GM12891 (cell line): ENCODE results near the gene RAB3B.

Source experiments
- PAX5 ChIP-seq: IDR thresholded peaks from 2 replicates; pipeline ENCODE4 v1.6.1; 2011; ENCODE audit warnings: low read length, moderate library complexity, mild to moderate bottlenecking; ENCODE audit not compliant: insufficient read depth, severe bottlenecking
- POLR2A ChIP-seq: IDR thresholded peaks from 2 replicates; pipeline ENCODE4 v1.6.1; 2011; ENCODE audit warnings: low read depth, low read length, control low read depth
- POLR2AphosphoS5 ChIP-seq: IDR thresholded peaks from 2 replicates; pipeline ENCODE4 v1.6.1; 2011; ENCODE audit warnings: low read depth, low read length, control low read depth
- POU2F2 ChIP-seq: IDR thresholded peaks from 2 replicates; pipeline ENCODE4 v1.6.1; 2011; ENCODE audit warnings: low read depth, mild to moderate bottlenecking, control low read depth, low read length, moderate library complexity
- SPI1 ChIP-seq: IDR thresholded peaks from 2 replicates; pipeline ENCODE4 v1.6.1; 2011; ENCODE audit warnings: low read depth, low read length, control low read depth
- TAF1 ChIP-seq: IDR thresholded peaks from 2 replicates; pipeline ENCODE4 v1.6.1; 2011; ENCODE audit warnings: low read depth, low read length, control low read depth

- no peak for TF ChIP-seq POLR2A
- TF ChIP-seq TAF1, result no peak
- no peak for TF ChIP-seq POLR2AphosphoS5
- TF ChIP-seq PAX5, result no peak
- no peak for TF ChIP-seq SPI1
- no peak for TF ChIP-seq POU2F2
These were observed 48.2 kb downstream of the RAB3B start for GRCh38 chr1:51942281-51942680.
